SK-N-SH treated with all-trans-retinoic acid at 6 μM for 48 hours (cell line): ENCODE results near the gene CHRM2.

Source experiments
- ATAC-seq: fragments of 200-7000 bp; cut with Tn5 transposase; 3 replicates; pipeline ENCODE4 v1.9.1; 2020; ENCODE audit warnings: mild to moderate bottlenecking, moderate library complexity
- BACH2 ChIP-seq: fragments of 250-450 bp; sonication (Bioruptor Pico); IDR thresholded peaks from 2 replicates; pipeline ENCODE4 v1.9.0; 2021; ENCODE audit warnings: mild to moderate bottlenecking, borderline replicate concordance
- CREB5 ChIP-seq: fragments of 250-450 bp; sonication (Bioruptor Pico); IDR thresholded peaks from 2 replicates; pipeline ENCODE4 v1.5.1; 2020; ENCODE audit warnings: low read depth, mild to moderate bottlenecking, moderate library complexity
- CSDC2 ChIP-seq: fragments of 250-450 bp; sonication (Bioruptor Pico); IDR thresholded peaks from 2 replicates; pipeline ENCODE4 v1.5.0; 2020; ENCODE audit warnings: mild to moderate bottlenecking, moderate library complexity
- CSRNP3 ChIP-seq: fragments of 250-450 bp; sonication (Bioruptor Pico); IDR thresholded peaks from 2 replicates; pipeline ENCODE4 v1.5.1; 2021; ENCODE audit warnings: mild to moderate bottlenecking, moderate library complexity
- ESRRG ChIP-seq: fragments of 250-450 bp; sonication (Bioruptor Pico); IDR thresholded peaks from 2 replicates; pipeline ENCODE4 v1.6.1; 2021; ENCODE audit warnings: mild to moderate bottlenecking
- GLIS3 ChIP-seq: fragments of 250-450 bp; sonication (Bioruptor Pico); IDR thresholded peaks from 2 replicates; pipeline ENCODE4 v1.5.0; 2020; ENCODE audit warnings: mild to moderate bottlenecking, moderate library complexity
- ISL1 ChIP-seq: fragments of 250-450 bp; sonication (Bioruptor Pico); IDR thresholded peaks from 2 replicates; pipeline ENCODE4 v2.1.2; 2022; ENCODE audit warnings: mild to moderate bottlenecking, moderate library complexity
- PATZ1 ChIP-seq: fragments of 250-450 bp; sonication (Bioruptor Pico); IDR thresholded peaks from 2 replicates; pipeline ENCODE4 v1.8.0; 2020; ENCODE audit warnings: mild to moderate bottlenecking, moderate library complexity, borderline replicate concordance
- POU6F1 ChIP-seq: fragments of 250-450 bp; sonication (Bioruptor Pico); IDR thresholded peaks from 2 replicates; pipeline ENCODE4 v1.8.0; 2021; ENCODE audit warnings: low read depth, mild to moderate bottlenecking, moderate library complexity, borderline replicate concordance
- SNAI2 ChIP-seq: fragments of 250-450 bp; sonication (Bioruptor Pico); IDR thresholded peaks from 2 replicates; pipeline ENCODE4 v1.5.0; 2020; ENCODE audit warnings: mild to moderate bottlenecking, moderate library complexity
- TCF4 ChIP-seq: fragments of 250-450 bp; sonication (Bioruptor Pico); IDR thresholded peaks from 2 replicates; pipeline ENCODE4 v1.8.0; 2021; ENCODE audit warnings: mild to moderate bottlenecking, moderate library complexity, borderline replicate concordance
- TOX ChIP-seq: fragments of 250-450 bp; sonication (Bioruptor Pico); IDR thresholded peaks from 2 replicates; pipeline ENCODE4 v1.8.0; 2021; ENCODE audit warnings: mild to moderate bottlenecking, moderate library complexity, borderline replicate concordance
- TSHZ2 ChIP-seq: fragments of 250-450 bp; sonication (Bioruptor Pico); IDR thresholded peaks from 2 replicates; pipeline ENCODE4 v1.5.0; 2020; ENCODE audit warnings: mild to moderate bottlenecking, moderate library complexity
- ZC3H10 ChIP-seq: fragments of 250-450 bp; sonication (Bioruptor Pico); IDR thresholded peaks from 2 replicates; pipeline ENCODE4 v1.5.1; 2021; ENCODE audit warnings: mild to moderate bottlenecking, moderate library complexity
- ZFP3 ChIP-seq: fragments of 250-450 bp; sonication (Bioruptor Pico); IDR thresholded peaks from 2 replicates; pipeline ENCODE4 v1.5.0; 2020; ENCODE audit warnings: mild to moderate bottlenecking, moderate library complexity
- ZFP30 ChIP-seq: fragments of 450-650 bp; formaldehyde crosslinking; IDR thresholded peaks from 2 replicates; pipeline ENCODE4 v1.5.0; 2022; ENCODE audit warnings: mild to moderate bottlenecking, moderate library complexity
- ZNF70 ChIP-seq: fragments of 450-650 bp; formaldehyde crosslinking; IDR thresholded peaks from 2 replicates; pipeline ENCODE4 v1.5.0; 2020; ENCODE audit warnings: mild to moderate bottlenecking, moderate library complexity
- ZNF8 ChIP-seq: fragments of 450-650 bp; formaldehyde crosslinking; IDR thresholded peaks from 2 replicates; pipeline ENCODE4 v1.5.0; 2020; ENCODE audit warnings: mild to moderate bottlenecking, moderate library complexity

Gene CHRM2

GRCh38 chr7:136870866-136871487 is 2.5 kb downstream of the CHRM2 start:
- ATAC-seq: peak; percentile 54
- no peak for TF ChIP-seq TOX (CRISPR knock-in tag)
- TF ChIP-seq PATZ1 (CRISPR knock-in tag): no peak
- no peak for TF ChIP-seq SNAI2
- TF ChIP-seq CSDC2 (CRISPR knock-in tag): no peak
- TF ChIP-seq ZFP3 (CRISPR knock-in tag): no peak
- no peak for TF ChIP-seq ZNF8 (CRISPR knock-in tag)

- peak; percentile 62 for TF ChIP-seq ZNF70 (CRISPR knock-in tag)
- no peak for TF ChIP-seq ZC3H10 (CRISPR knock-in tag)
- TF ChIP-seq ISL1: no peak
- ATAC-seq: 0 out of 3 replicates have a peak, but pooled peaks have one; percentile 35
These were observed 6.1 kb downstream of the CHRM2 start for GRCh38 chr7:136874393-136875032.

GRCh38 chr7:136877509-136877908 is 9.1 kb downstream of the CHRM2 start:
- ATAC-seq: no peak
- no peak for TF ChIP-seq POU6F1 (CRISPR knock-in tag)
- TF ChIP-seq BACH2 (CRISPR knock-in tag): no peak
- TF ChIP-seq SNAI2: no peak

GRCh38 chr7:136877990-136878389 is 9.5 kb downstream of the CHRM2 start:
- no peak; the same call in 2 of the 3 replicates for ATAC-seq
- peak; percentile 92 for TF ChIP-seq ISL1
- peak; percentile 16; the same call in 1 of the 2 replicates for TF ChIP-seq CSRNP3
- no peak for TF ChIP-seq ZC3H10 (CRISPR knock-in tag)
- TF ChIP-seq CREB5: peak; percentile 35; the same call in 1 of the 2 replicates
- peak; percentile 54; the same call in 1 of the 2 replicates for TF ChIP-seq GLIS3 (CRISPR knock-in tag)
- TF ChIP-seq ZFP30: no peak
- peak; percentile 84 for TF ChIP-seq SNAI2
- TF ChIP-seq ESRRG (CRISPR knock-in tag): peak; percentile 61; the same call in 1 of the 2 replicates
- no peak for TF ChIP-seq TOX (CRISPR knock-in tag)
- peak; percentile 98 for TF ChIP-seq TCF4 (CRISPR knock-in tag)
- TF ChIP-seq CSDC2 (CRISPR knock-in tag): no peak
- 0 out of 2 replicates have a peak, but pooled peaks have one; percentile 26 for TF ChIP-seq ZNF8 (CRISPR knock-in tag)
- TF ChIP-seq POU6F1 (CRISPR knock-in tag): peak; percentile 92; the same call in 1 of the 2 replicates
- TF ChIP-seq BACH2 (CRISPR knock-in tag): no peak
- peak; percentile 93 for TF ChIP-seq TSHZ2
- TF ChIP-seq, all 23 proteins: peak for 10
